SW480 (cell line): Measurements from ENCODE around the gene ANKRD12.
"Not testable (repeated sequence)": the region's sequence is repeated elsewhere in the genome, so short reads cannot be mapped to it uniquely, and the experiment has no call there.

Experiments used
- DNase-seq: peaks from one replicate; pipeline ENCODE4 v3.0.0-alpha.2; 2016; ENCODE audit warnings: low spot score

The ANKRD12 gene

GRCh38 chr18:9233771-9234440, 97.3 kb downstream of the ANKRD12 start:
- no peak for DNase-seq

- DNase-seq, result no peak
These were observed 97.9 kb downstream of the ANKRD12 start for GRCh38 chr18:9234528-9234927.

GRCh38 chr18:9237981-9238380, 101.4 kb downstream of the ANKRD12 start:
- DNase-seq, result no peak

- DNase-seq, result no peak
These were observed 103.1 kb downstream of the ANKRD12 start for GRCh38 chr18:9239720-9240119.

GRCh38 chr18:9240270-9240669, 103.7 kb downstream of the ANKRD12 start:
- DNase-seq, result no peak

- no peak for DNase-seq
These were observed 106.4 kb downstream of the ANKRD12 start for GRCh38 chr18:9243029-9243428.

GRCh38 chr18:9244376-9244775, 107.8 kb downstream of the ANKRD12 start:
- no peak for DNase-seq

GRCh38 chr18:9248661-9249060, 112.1 kb downstream of the ANKRD12 start:
- DNase-seq, result no peak

- no peak for DNase-seq
These were observed 112.7 kb downstream of the ANKRD12 start for GRCh38 chr18:9249254-9249653.

GRCh38 chr18:9259173-9259572, 122.6 kb downstream of the ANKRD12 start:
- DNase-seq, result no peak

GRCh38 chr18:9260388-9261380, 124.1 kb downstream of the ANKRD12 start:
- no peak for DNase-seq

- DNase-seq, result no peak
These were observed 126.7 kb downstream of the ANKRD12 start for GRCh38 chr18:9263264-9263663.

GRCh38 chr18:9264797-9265196, 128.2 kb downstream of the ANKRD12 start:
- DNase-seq, result not testable (repeated sequence)

GRCh38 chr18:9273221-9273620, 136.6 kb downstream of the ANKRD12 start:
- no peak for DNase-seq

GRCh38 chr18:9275890-9276289, 139.3 kb downstream of the ANKRD12 start:
- no peak for DNase-seq

GRCh38 chr18:9278028-9278427, 141.4 kb downstream of the ANKRD12 start:
- no peak for DNase-seq

GRCh38 chr18:9280849-9281248, 144.3 kb downstream of the ANKRD12 start:
- no peak for DNase-seq

GRCh38 chr18:9281780-9282179, 145.2 kb downstream of the ANKRD12 start:
- DNase-seq, result no peak

GRCh38 chr18:9283791-9284190, 147.2 kb downstream of the ANKRD12 start:
- DNase-seq, result no peak

- DNase-seq, result no peak
These were observed 149.0 kb downstream of the ANKRD12 start for GRCh38 chr18:9285604-9286003.

GRCh38 chr18:9287036-9287435, 150.5 kb downstream of the ANKRD12 start:
- DNase-seq, result peak; percentile 6

- DNase-seq, result no peak
These were observed 153.1 kb downstream of the ANKRD12 start for GRCh38 chr18:9289698-9290097.

- no peak for DNase-seq
These were observed 153.6 kb downstream of the ANKRD12 start for GRCh38 chr18:9290156-9290555.
